ENCODE data around the gene PCSK9. TPM values are rescaled to one million over a fixed set of nuclear protein-coding genes. Genes with fewer than 3 reads are reported as not detected.

The PCSK9 gene
- total RNA-seq, 4 donors from 2014 or later = 0.13 to 0.64 (median 0.23) TPM; not detected in 1

DNA sequence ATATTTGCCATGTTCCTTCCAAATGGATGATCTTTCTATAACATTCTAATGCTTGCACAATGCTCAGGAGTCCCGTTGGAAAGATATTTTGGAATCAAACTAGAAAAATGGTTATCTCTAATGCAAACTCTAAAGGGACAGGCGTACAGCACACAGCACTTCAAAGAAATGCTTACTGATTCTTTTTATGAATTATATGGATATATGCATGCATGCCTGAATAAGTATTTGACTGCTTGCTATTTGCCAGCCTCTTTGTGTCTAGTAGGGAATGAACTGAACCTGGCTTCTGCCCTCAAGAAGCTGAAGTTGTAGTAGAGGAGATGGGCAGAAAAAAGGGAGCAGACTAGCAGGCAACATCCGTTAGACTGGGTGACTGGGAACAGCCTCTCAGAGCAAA lies 48.1 kb downstream of the PCSK9 start:
- TF ChIP-seq, protein P1, sequence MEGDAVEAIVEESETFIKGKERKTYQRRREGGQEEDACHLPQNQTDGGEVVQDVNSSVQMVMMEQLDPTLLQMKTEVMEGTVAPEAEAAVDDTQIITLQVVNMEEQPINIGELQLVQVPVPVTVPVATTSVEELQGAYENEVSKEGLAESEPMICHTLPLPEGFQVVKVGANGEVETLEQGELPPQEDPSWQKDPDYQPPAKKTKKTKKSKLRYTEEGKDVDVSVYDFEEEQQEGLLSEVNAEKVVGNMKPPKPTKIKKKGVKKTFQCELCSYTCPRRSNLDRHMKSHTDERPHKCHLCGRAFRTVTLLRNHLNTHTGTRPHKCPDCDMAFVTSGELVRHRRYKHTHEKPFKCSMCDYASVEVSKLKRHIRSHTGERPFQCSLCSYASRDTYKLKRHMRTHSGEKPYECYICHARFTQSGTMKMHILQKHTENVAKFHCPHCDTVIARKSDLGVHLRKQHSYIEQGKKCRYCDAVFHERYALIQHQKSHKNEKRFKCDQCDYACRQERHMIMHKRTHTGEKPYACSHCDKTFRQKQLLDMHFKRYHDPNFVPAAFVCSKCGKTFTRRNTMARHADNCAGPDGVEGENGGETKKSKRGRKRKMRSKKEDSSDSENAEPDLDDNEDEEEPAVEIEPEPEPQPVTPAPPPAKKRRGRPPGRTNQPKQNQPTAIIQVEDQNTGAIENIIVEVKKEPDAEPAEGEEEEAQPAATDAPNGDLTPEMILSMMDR (IDR thresholded peaks at IDR 0.05) = no peak
- no peak for TF ChIP-seq POLR2AphosphoS5 (IDR thresholded peaks at IDR 0.05)
- TF ChIP-seq EP300 (IDR thresholded peaks at IDR 0.05) = no peak
- TF ChIP-seq POLR2A (IDR thresholded peaks at IDR 0.05) = no peak
- H3K27ac ChIP-seq = no peak overlapping the region
- WGBS, 2 donors (ENCODE audit: low coverage in 1 of 2) = 41 to 84% methylated on average over 3 of the region's 3 CpGs
- no peaks in the 10 kb centered on the region for H3K4me1 ChIP-seq
- no peak overlapping the region for H3K4me3 ChIP-seq
- H3K36me3 ChIP-seq = peaks cover 4 to 100% of the 10 kb centered on the region in 2 donors
- H3K27me3 ChIP-seq = no peaks in the 10 kb centered on the region
- H3K9me3 ChIP-seq = no peaks in the 10 kb centered on the region
- no peak for ATAC-seq

DNA sequence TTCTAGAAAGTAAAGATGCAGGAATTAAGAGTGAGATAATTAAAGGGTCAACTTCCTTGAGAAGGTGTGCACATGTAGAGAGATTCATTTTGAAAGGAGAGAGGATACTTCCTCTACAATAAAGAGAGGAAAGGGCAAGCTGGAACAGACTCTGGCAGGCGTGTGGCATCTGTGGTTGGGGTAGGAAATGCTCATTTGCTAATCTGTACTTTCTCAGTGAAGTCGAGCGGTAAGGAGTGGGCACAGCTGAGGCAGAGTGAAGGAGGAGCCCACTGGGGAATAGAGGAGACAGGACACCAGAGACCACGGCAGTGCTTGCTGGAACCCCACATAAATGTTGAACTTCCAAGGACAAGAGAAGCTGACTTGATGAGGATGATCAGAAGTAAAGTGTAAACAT lies 49.1 kb downstream of the PCSK9 start:
- H3K27me3 ChIP-seq = no peaks in the 10 kb centered on the region
- ATAC-seq = no peak
- H3K9me3 ChIP-seq = no peaks in the 10 kb centered on the region
- peaks cover 4 to 100% of the 10 kb centered on the region in 2 donors for H3K36me3 ChIP-seq
- H3K4me1 ChIP-seq = no peaks in the 10 kb centered on the region
- WGBS, 2 donors (ENCODE audit: low coverage in 1 of 2) = 83 to 84% methylated on average over 3 to 4 of the region's 4 CpGs
- no peak overlapping the region for H3K27ac ChIP-seq
- TF ChIP-seq, protein P1 (IDR thresholded peaks at IDR 0.05) = no peak
- no peak for TF ChIP-seq EP300 (IDR thresholded peaks at IDR 0.05)
- TF ChIP-seq POLR2A (IDR thresholded peaks at IDR 0.05) = no peak
- no peak overlapping the region for H3K4me3 ChIP-seq

DNA sequence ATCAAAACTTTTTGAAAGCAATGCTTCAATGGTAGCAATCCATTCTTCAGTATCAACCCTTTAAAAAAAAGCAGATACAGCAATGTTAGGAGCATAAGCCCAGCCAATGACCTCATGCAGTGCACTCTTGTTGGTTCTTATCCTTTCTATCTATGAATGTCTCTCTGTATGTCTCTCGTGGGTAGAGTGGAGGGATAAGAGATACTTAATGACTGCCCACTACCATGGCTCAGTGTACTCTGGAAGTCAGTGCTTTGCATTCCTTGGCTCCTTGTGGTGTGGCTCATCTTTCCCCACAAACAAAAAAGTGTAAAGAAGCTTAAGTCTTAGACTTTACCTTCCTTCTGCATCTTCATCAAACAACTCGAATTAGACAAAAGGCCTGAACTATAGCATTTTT lies 50.3 kb downstream of the PCSK9 start:
- H3K36me3 ChIP-seq = peaks cover 0 to 100% of the 10 kb centered on the region in 2 donors
- no peaks in the 10 kb centered on the region for H3K27me3 ChIP-seq
- no peaks in the 10 kb centered on the region for H3K9me3 ChIP-seq
- WGBS, 2 donors (ENCODE audit: low coverage in 1 of 2) = 90% methylated on average over 2 of the region's 2 CpGs
- no peak for ATAC-seq
- no peaks in the 10 kb centered on the region for H3K4me1 ChIP-seq
- no peak overlapping the region for H3K27ac ChIP-seq
- H3K4me3 ChIP-seq = no peak overlapping the region
- TF ChIP-seq POLR2AphosphoS5 (IDR thresholded peaks at IDR 0.05) (no peak), EP300 (IDR thresholded peaks at IDR 0.05) (no peak), POLR2A (IDR thresholded peaks at IDR 0.05) (no peak)
- TF ChIP-seq, protein P1 (IDR thresholded peaks at IDR 0.05) = no peak

DNA sequence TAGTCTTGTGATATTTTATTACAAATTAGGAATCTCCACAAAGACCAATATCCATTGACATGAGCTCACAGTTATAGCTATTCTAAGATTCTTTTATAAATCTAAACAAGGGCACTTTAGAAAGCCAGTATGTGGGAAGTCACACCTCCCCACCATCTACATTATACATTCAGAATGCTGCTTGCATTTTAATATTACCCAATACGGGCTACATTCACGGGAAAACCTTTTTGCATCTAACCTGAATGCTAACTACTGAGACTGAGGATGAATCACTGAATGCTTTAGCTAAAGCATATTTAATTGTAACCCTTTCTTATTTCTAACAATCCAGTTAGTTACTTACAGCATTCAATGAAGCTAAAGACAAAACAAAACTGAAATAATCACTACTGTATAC lies 53.1 kb downstream of the PCSK9 start:
- H3K4me3 ChIP-seq = no peak overlapping the region
- TF ChIP-seq POLR2AphosphoS5 (IDR thresholded peaks at IDR 0.05) (no peak), POLR2A (IDR thresholded peaks at IDR 0.05) (no peak)
- TF ChIP-seq, protein P1 (IDR thresholded peaks at IDR 0.05) = no peak
- WGBS, 2 donors (ENCODE audit: low coverage in 1 of 2) = 89 to 97% methylated on average over 2 of the region's 2 CpGs
- peaks cover 7 to 100% of the 10 kb centered on the region in 2 donors for H3K36me3 ChIP-seq
- ATAC-seq = no peak
- H3K27me3 ChIP-seq = no peaks in the 10 kb centered on the region
- H3K4me1 ChIP-seq = no peaks in the 10 kb centered on the region
- H3K27ac ChIP-seq = no peak overlapping the region
- H3K9me3 ChIP-seq = no peaks in the 10 kb centered on the region

DNA sequence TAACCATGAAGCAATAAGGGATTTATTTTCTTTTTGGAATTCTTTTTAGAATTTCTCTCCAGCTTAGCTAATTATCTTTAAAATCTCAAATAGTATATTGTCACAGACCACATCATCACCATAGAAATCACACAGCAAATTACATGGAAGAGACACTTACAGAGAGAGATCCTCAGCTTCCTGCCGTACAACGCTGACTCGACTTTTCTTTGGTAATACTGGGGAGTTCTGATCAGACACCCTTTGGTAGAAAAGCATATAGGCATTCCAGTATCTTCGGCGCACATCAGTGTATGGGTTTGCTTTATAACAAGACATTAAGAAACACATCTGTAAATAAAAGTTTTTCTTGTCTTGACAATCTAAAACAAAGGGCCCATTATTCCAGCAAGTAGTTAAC lies 55.7 kb downstream of the PCSK9 start:
- no peak overlapping the region for H3K27ac ChIP-seq
- no peaks in the 10 kb centered on the region for H3K9me3 ChIP-seq
- H3K27me3 ChIP-seq = no peaks in the 10 kb centered on the region
- H3K4me3 ChIP-seq = no peak overlapping the region
- TF ChIP-seq POLR2A (IDR thresholded peaks at IDR 0.05) (no peak), POLR2AphosphoS5 (IDR thresholded peaks at IDR 0.05) (no peak), EP300 (IDR thresholded peaks at IDR 0.05) (no peak)
- TF ChIP-seq, protein P1 (IDR thresholded peaks at IDR 0.05) = no peak
- no peaks in the 10 kb centered on the region for H3K4me1 ChIP-seq
- WGBS, 2 donors (ENCODE audit: low coverage in 1 of 2) = 84 to 93% methylated on average over 5 of the region's 5 CpGs
- H3K36me3 ChIP-seq = peaks cover 10 to 100% of the 10 kb centered on the region in 2 donors
- no peak for ATAC-seq
